Occipital lobe (tissue), 2 donors: Measurements from ENCODE around the gene NDEL1. TPM values are rescaled to one million over a fixed set of nuclear protein-coding genes. Genes with fewer than 3 reads are reported as not detected.

Experiments used
- DNase-seq: peaks from one replicate; lab custom pipeline; 2025; lab: John Stamatoyannopoulos, UW
- total RNA-seq: library from RNA; depleted of rRNA; stranded (reverse); fragments of >200 nt; gene quantifications from one replicate; pipeline ENCODE4 v1.2.3, GENCODE V29; 2014

The NDEL1 gene
- total RNA-seq, 1 donor from 2014 or later = 47.7 TPM

GRCh38 chr17:8477171-8477570 lies 41.5 kb downstream of the NDEL1 start:
- no peak for DNase-seq

DNA sequence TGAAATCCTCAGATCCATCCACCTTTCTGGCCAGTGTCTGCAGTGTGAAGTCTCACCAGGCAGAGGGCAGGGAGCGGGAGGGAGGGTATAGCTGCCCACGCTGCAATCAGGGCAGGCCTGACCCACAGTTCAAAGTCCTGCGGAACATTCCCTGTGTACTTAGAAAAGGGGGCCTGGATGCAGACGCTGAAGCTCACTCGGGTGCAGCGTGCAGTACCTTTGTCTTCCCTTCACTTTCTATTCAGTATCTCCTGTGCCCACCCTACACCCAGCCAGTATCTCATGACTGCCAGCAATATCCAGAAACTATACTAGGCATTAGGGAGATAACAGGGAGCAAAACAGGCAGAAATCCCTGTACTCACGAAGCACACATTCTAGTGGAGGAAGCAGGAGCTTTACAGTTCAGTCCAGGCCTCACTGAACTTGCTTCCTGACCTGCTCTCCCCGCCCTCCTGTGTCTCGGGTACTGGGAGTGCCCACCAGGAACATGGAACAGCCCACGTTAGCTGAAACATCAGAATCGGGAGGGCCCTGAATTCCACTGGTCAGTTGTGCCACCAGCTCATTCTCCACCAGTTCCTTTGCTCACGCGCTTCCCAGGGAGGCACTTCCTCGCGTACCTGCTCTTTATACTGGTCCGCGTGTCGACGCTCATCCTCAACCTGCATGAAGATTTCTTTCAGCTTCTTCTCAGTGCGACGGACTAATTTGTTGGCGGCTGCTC lies 42.2 kb downstream of the NDEL1 start:
- DNase-seq = no peak

GRCh38 chr17:8479431-8479947 lies 43.8 kb downstream of the NDEL1 start:
- DNase-seq = peak; percentile 46

DNA sequence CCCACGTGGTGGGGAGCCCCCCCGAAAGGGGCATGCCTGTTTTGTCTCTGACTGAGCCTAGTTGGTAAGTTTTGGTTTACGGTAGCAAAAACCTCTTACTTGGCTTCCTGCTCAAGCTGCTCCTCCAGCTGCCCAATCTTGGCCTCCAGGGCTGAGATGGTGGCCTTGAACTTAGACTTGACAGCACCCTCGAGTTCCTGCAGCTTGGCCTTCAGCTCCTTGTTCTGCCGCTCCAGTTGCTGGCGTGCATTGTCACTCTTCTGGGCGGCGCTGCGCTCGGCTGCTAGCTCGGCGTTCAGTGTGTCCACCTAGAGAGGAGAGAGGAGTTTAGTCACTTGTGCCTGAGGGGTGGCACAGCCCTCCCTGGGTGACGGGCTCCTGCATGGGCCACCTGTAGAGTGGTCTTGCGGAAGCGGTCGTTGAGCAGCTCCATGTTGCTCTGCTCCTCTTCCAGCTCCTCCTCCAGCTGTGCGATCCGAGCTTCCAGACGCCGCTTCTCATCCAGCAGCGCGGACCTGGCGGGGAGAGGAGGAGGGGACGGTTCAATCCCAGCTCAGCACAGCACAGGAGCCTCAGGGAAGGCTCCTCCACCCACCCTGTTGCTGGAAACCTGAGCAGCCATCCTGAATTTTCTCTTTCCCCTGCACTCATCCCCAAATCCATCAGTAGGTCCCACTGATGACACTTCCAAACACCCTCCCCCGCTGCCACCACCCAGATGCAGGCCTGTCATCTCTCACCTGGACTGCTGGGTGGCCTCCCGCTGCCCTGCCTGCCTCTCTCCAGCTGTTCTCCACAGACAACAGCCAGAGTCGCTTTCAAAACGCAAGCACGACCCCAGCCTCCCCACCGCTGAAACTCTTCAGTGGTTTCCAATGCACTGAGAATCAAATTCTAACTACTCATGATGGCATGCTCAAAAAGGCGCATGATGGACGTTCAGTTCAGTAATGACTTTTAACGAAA lies 44.6 kb downstream of the NDEL1 start:
- DNase-seq = no peak

GRCh38 chr17:8481089-8481488 lies 45.4 kb downstream of the NDEL1 start:
- peak; percentile 68 for DNase-seq

DNA sequence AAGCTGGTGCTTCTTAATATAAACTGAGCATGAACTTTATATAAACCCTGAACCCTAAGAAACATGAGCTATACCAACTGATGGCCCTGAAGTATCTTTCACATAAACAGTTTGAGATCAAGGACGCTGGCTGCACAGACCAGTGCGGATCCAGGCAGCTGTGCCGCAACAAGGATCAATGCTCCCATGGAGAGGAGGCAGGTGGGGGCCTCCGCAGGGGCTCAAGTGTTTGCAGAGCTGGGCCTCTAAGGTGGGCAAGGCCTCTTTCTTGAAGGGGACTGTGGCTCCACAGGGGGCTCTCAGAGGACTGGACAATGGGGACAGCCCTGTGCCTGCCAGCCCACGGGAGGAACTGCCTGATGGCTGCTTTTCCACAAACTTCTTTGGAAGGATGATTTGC lies 46.0 kb downstream of the NDEL1 start:
- no peak for DNase-seq

GRCh38 chr17:8482546-8482945 lies 46.9 kb downstream of the NDEL1 start:
- no peak for DNase-seq

GRCh38 chr17:8484465-8484864 lies 48.8 kb downstream of the NDEL1 start:
- DNase-seq = no peak

- DNase-seq = no peak
These were observed 49.8 kb downstream of the NDEL1 start for GRCh38 chr17:8485491-8485890.

GRCh38 chr17:8487130-8487645 lies 51.5 kb downstream of the NDEL1 start:
- DNase-seq = no peak

DNA sequence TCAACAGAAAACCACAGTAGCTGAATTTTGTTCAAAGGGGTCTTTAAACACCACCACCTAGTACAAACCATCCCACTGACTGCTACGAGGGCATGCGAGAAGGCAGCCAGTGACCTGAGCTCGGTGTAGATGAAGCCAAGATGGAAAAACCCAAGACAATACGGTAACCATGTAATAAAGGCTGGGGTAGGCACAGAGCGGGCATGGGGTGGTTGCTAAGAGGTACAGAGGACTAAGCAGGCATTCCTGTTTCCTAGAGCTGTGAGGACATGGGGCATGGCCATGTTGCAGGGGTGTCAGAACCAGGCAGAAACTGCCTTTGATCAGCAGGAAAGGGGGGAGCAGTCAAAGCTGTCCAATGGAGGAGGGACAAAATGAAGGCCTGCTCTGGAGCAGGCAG lies 52.1 kb downstream of the NDEL1 start:
- DNase-seq = no peak

GRCh38 chr17:8488491-8488890 lies 52.8 kb downstream of the NDEL1 start:
- DNase-seq = no peak

DNA sequence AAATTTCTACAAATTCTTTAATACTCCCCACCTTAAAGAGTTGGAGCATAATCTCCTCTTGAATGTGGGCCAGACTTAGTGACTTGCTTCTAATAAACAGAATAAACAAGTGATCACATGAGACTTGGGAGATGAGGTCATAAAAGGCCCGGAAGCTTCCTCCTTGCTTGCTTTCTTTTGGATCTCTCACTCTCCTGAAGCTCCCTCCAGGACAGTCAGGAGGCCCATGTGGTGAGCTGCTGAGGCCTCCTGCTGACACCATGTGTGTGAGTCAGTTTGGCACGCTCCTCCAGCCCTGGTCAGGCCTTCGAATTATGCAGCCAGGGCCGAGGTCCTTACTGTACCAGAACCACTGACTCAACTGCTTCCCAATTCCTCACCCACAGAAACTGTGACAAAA lies 53.2 kb downstream of the NDEL1 start:
- no peak for DNase-seq

DNA sequence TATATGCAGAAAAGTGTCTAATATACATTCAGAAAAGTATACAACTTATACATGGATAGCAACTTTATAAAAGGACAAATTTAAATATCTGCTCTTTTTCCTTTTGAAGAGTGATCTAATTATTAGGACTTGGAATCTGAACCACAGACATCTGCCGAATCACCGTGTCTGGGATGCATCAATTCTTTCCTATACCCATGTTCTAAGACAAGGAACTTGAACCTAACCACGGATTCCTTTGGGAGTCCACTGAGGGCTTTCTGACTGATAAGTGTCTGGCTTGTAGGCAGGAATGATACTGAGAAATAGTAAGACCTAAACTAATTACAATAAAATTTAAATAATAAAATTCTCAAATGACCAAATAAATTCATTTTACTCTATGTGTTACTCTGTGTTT lies 54.2 kb downstream of the NDEL1 start:
- DNase-seq = no peak

- DNase-seq = no peak
These were observed 54.8 kb downstream of the NDEL1 start for GRCh38 chr17:8490256-8491023.

DNA sequence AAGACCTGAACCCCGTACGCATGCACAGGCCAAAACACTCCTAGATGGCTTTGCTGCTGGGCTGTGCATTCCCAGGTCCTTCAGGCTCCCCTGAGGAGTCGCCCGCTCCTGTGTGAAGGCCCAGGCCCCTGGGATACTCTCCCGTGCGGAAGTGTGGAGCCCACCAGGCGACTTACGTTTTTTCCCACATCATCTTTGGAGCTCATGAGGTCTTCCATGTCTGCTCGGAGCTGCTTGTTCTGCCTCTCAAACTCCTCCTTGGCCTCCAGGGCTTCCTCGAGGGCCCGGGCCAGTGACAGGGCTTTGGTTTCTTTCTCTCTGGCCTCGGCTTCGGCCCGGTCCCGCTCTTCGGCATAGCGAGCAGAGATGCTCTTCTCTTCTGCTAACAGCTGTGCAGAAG lies 56.4 kb downstream of the NDEL1 start:
- no peak for DNase-seq

- no peak for DNase-seq
These were observed 58.3 kb downstream of the NDEL1 start for GRCh38 chr17:8494021-8494420.

DNA sequence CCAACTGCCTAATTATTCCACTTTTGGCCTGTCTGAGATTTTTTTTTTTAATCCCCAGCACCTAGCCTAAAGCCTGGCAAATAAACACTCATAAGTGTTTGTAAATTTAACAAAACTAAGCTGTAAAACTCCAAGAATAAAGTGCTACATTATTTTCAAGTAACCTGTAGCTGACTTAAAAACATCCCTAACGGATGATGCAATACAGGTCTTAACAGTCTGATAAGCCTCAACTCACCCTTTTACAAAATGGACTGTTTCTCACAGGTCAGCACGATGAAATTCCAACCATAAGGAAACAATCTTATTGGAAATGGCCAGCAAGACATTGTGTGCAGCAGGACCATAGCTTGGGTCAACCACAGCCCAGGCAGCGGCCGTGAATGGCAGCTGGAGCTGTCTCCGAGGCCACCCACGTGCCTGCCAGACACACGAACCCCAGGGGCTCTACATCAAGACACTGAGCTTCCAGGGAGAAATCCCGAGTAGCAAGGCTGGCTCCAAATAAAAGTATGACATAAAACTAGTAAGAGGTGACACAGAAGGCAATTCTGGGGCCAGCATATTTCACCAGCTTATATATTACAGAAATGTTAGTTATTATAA lies 58.9 kb downstream of the NDEL1 start:
- DNase-seq = no peak

- DNase-seq = no peak
These were observed 60.4 kb downstream of the NDEL1 start for GRCh38 chr17:8496081-8496480.

GRCh38 chr17:8499171-8499570 lies 63.5 kb downstream of the NDEL1 start:
- no peak for DNase-seq

- DNase-seq = no peak
These were observed 63.9 kb downstream of the NDEL1 start for GRCh38 chr17:8499614-8500013.
